Measurements from ENCODE around the gene ZNF471. TPM values are rescaled to one million over a fixed set of nuclear protein-coding genes. Genes with fewer than 3 reads are reported as not detected.

The ZNF471 gene
- 5.2 TPM for total RNA-seq
- long read RNA-seq, full-length matches to known transcripts, result 2 of 2 reads
- long read RNA-seq, partial matches to known transcripts, result 0 of 2 reads
- long read RNA-seq, other reads (novel, unspliced or antisense), result 0 of 2 reads

DNA sequence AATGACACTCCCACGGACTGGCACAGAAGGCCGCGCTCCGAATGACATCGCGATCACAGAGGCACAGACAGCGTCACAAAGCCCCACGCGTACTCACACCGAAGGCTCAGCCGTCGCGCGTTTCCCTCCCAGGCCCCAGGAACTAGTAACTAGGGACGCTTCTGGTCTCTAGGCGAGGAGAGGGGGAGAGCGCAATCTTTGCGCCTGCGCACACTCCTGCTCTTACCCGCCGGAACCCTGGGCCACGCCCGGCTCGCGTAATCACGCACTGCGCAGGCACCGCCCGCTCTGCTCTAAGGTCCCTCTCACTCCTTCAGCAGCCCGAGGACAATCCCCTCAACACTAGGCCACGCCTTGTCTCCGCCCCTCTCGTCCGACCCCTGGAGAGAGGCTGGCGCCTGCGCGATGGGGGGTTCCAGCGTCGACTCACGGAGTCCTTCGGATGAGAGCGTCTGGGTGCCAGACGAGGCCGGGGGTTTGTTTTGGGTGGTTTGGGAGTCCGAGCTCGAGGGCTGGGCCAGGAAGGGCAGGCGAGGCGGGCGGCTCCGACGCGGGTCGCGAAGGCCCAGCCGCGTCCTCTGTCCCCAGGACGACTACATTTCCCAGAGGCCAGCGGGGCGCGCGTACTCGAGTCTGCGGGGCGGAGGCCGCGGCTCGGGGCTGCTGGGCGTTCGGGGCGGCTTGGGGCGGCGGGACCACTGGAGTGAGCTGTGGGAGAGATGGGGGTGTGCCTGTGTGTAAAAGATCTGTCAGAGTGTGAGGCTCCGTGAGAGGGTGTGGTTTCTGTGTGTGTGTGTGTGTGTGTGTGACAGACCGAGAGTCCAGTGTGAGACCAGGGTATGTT, at the start of gene ZNF471:
TSS of gene ZNF471 (plus strand) at position 410 of the 844 bp plus-strand sequence. CDS start 3,717 bp downstream, outside the sequence.
- intact Hi-C loops (cut with DNase I), result loop anchor here (2.0 kb wide), 1 partner anchor 31 kb away; the partner anchor contains the start of gene ZFP28
- ATAC-seq, result peak; percentile 100
- DNase-seq (ENCODE audit: missing footprints), result peak; percentile 99

DNA sequence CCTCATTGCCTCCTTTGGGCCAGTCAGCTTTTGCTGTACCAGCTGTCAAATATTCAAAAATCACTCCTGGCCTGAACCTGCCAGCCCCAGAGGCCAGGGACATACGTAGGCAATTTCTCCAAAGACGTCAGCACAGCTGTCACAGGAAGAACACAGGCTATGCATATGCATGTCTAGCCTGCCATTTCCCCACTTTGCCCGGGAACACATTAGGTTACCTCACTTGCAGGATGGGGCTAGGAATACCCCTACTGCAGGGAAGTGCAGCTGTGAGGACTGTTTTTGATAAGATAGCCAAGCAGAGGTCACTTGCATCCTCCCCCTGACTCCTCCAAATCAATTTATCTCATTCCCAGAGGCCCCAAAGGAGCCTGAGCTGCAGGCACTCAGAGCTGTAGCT, 33.3 kb upstream of the ZNF471 start:
- ATAC-seq (no peak), DNase-seq (ENCODE audit: missing footprints) (no peak)
- intact Hi-C loops (cut with DNase I), result no loop called here

DNA sequence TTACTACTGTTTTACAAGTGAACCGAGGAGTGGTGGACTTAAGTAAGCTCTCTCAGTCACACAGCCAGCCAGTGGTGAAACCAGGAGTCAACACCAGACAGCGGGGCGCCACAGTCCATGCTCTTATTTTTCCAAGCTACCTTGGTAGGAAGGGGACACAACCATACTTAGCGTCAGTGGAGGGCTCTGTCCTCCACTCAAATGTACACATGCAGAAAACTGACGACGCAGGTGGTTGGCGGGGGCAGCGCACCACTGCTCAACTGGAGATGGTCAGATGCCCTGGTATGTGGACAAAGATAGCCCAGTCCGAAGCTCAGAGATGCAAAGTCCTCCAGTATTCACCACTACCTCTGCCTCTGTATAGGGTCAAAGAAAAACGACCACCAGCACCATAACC, 31.6 kb upstream of the ZNF471 start:
- ATAC-seq (no peak), DNase-seq (ENCODE audit: missing footprints) (no peak)
- intact Hi-C loops (cut with DNase I), result loop anchor here (5.0 kb wide), 1 partner anchor 74 kb away; the partner anchor contains the start of gene ZNF583

DNA sequence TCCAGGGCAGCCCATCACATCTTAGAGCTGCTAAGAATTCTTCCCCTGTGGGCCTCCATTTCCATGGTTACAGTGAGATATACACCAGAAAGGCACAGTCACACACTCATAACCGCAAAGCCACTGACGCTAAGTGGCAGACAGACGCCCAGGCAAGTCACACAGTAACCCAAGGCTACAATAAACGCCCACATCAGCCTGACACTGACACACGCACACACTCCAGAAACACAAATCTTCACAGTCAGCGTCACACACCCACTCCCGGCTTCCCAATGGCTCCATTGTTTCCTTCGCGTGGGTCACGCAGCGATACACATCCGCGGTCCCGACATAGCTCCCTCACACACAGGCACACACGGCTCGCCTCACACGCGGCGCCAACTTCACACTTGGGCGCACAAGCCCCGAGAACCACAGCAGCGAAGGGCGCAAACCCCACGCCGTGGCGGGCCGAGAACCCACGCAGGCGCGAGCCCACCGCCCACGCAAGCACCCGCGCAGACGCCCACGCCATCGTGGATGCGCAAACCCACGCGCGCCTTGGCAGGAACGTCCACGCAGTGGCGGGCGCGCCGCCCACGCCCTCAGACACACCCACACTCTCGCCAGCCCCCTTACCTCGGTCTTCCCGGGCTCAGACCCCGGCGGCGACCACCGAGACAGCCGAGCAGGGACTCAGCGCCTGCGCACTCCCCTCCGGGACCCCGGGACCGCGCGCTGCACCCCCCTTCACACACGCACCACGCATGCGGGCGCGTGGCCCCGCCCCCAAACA, 30.8 kb upstream of the ZNF471 start, which contains the start of gene ZNF667:
TSS of gene ZNF667 (minus strand) at position 695 of the 778 bp plus-strand sequence. CDS start 14,975 bp downstream, outside the sequence.
- intact Hi-C loops (cut with DNase I), result loop anchor here (5.0 kb wide), 1 partner anchor 75 kb away; the partner anchor contains the start of gene ZNF583
- ATAC-seq (no peak), DNase-seq (ENCODE audit: missing footprints) (peak; percentile 68)

DNA sequence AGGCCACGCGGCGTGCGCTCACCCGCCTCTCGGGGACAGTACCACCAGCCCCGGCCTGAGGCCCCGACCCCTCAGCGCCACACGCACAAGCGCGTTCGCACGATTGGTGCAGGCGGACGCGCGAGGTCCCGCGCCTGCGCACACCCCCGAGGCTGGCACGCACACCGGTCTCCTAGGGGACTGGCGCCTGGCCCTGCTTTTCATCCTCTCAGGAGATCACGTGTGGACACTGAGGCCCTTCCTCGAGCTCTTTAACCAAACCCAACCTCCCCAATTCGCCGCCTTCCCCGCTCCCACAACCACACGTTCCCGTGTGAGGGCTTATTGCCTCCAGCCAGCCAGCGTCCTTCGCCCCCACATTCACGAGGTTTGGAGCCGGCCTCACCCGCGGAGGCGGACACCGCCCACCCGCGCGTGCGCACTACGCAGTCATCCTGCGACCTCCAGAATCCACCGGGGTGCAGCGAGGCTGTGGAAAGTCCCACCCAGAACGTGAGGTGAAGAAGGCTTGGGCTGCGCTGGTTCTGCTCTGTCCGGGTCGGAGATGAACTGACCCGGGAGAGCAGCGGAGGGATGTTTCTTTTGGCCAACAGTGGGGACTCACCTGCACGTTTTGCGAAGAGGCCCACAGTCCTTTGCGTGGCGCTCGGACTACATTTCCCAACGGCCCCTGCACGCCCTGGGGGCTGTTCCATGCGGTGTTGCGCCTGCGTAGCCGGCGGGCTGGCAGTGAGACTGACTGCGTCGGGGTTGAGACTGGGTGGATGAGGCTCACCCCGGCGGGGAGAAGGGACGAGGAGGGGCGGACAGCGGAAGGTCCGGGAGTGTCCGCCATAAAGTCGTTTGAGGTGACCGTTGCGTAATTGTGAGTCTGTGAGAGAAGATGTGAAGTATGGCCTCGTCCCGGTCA, 30.0 kb upstream of the ZNF471 start:
- ATAC-seq, result peak; percentile 97
- peak; percentile 94 for DNase-seq (ENCODE audit: missing footprints)
- intact Hi-C loops (cut with DNase I), result loop anchor here (5.0 kb wide), 1 partner anchor 75 kb away; the partner anchor contains the start of gene ZNF583

DNA sequence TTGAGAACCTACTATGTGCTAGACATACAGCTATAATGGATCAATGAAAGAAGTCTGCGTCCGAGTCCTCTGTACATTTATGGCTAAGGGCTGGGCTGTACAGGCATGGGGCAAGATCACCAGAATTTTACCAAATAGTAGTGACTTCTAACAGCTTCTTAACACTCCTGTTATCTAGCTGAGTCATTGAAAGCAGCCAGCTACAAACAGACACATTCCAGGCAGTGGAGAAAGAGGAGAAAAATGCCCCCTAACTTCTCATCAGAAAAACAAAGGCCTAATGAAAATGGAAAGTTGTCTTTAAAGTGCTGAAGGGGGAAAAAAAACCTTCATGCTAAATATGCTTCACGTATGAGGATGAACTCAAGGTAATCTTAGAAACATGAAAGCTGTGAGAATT, 16.3 kb upstream of the ZNF471 start:
- intact Hi-C loops (cut with DNase I), result no loop called here
- DNase-seq (ENCODE audit: missing footprints), result no peak
- no peak for ATAC-seq

DNA sequence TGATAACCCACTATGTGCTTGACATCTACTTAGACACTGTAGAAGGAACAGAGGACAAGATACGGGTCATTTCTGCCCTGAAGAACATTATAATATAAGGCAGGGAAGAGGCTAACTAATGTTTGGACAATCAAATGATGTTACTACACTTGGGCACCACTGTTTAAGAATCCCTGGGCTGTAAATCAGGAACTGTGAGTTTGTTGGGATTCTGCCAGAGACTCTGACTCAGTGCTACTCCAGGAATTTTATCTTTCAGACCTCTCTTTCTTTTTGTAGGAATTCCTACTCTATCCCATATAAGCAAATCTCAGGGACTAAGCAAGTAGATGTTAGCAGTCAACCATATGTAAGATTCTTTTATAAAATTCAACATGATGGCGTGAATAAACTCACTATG, 3.1 kb upstream of the ZNF471 start:
- DNase-seq (ENCODE audit: missing footprints) (no peak), ATAC-seq (no peak)
- intact Hi-C loops (cut with DNase I), result no loop called here

DNA sequence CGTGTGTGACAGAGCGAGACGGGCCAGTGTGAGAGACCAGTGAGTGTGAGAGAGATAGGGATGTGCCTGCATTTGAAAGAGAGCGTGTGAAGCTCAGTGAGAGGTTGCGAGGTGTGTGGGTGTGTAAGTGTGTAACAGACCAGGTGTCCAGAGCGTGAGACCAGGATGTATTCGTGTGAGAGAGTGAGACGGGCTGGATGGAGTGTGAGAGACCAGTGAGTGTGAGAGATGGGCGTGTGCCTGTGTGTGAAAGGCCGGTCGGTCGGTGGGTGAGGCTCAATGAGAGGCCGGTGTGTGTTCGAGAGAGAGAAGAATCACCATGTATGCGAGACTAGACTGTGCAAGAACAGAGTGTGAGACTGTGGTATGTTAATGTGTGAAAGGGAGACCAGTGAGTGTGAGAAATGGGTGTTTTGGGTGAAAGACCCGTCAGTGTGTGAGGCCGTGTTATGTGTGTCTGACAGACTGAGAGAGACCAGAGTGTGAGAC, 679 bp downstream of the ZNF471 start:
- DNase-seq (ENCODE audit: missing footprints) (no peak), ATAC-seq (no peak)
- intact Hi-C loops (cut with DNase I), result loop anchor here (2.0 kb wide), 1 partner anchor 30 kb away; the partner anchor contains the start of gene ZFP28

DNA sequence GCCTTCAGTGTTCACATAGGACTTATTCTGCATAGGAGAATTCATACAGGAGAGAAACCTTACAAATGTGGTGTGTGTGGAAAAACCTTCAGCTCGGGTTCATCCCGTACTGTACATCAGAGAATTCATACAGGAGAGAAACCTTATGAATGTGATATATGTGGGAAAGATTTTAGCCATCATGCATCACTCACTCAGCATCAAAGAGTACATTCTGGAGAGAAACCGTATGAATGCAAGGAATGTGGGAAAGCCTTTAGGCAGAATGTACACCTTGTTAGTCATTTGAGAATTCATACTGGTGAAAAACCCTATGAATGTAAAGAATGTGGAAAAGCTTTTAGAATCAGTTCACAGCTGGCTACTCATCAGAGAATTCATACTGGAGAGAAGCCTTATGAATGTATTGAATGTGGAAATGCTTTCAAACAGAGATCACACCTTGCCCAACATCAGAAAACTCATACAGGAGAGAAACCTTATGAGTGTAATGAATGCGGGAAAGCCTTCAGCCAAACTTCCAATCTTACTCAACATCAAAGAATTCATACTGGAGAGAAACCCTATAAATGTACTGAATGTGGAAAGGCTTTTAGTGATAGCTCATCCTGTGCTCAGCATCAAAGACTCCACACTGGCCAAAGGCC, 17.7 kb downstream of the ZNF471 start:
- intact Hi-C loops (cut with DNase I), result no loop called here
- ATAC-seq (no peak), DNase-seq (ENCODE audit: missing footprints) (no peak)

DNA sequence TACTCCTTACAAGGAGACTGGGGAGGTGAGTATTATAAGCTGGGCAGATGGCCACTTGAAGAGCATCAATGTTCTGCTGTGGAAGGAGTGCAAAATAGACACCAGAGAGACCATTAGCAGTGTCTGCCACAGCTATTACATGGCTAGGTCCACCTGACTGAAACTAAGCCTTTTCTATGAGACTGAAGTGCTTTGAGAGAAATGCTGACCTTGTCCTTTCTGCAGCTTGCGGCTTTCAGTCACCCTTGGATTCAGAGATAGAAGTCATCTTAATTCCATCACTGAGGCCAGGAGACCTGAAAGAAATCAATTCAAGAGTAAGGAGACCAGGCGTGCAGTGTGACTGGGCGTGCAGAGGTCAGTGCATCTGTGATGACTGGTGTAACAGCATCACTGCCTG, 29.8 kb downstream of the ZNF471 start:
- ATAC-seq, result no peak
- DNase-seq (ENCODE audit: missing footprints), result no peak
- intact Hi-C loops (cut with DNase I), result loop anchor here (10.0 kb wide), 1 partner anchor 133 kb away; the partner anchor contains the start of gene ZNF583

DNA sequence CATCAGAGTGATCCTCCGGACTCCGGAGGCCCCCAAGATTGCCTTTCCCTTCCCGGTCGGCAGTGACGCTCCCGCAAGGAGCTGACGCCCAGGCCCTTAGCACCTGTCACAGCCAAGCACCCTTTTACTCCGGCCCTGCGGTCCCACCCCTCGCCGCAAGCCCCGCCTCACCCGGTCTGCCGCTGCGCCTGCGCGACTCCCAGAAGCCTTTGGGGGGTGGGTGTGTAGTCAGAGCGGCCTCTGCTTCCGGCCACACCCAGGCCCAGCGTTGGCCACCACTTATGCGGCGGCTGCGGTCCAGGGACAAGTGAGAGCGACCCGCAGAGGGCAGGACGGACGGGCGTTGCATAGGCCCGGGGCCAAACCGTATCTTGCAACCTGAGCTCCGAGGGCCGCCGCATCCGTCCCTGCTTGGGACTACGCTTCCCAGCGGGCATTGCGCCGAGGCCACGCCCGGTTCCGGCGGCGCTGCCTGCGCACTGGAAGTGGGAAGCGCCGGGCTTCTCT, 30.7 kb downstream of the ZNF471 start:
- ATAC-seq, result peak; percentile 98
- intact Hi-C loops (cut with DNase I), result loop anchor here (2.0 to 10.0 kb wide), 3 partner anchors 28 to 134 kb away; partner anchors contain the start of genes ZNF470 and ZNF583

DNA sequence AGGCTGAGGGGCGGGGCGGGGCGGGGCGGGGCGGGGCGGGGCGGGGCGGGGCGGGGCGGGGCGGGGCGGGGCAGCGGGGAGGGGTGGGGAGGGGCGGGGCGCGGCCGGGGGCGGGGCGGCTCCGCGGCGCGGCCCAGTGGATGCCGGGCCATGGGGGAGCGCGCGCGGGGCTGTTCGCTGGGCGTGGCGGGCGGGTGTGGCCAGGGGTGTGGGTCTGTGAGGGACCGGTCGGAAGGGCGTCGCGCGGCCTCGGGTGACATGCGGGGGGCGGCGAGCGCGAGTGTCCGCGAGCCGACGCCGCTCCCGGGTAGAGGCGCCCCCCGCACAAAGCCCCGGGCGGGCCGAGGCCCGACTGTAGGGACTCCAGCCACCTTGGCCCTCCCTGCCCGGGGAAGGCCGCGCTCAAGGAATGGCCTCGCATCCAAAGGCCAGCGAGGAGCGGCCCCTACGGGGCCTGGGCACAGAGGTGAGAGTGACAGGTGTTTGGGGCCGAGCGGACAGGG, 31.2 kb downstream of the ZNF471 start, which contains the start of gene ZFP28:
TSS of gene ZFP28 (plus strand) at position 188 of the 503 bp plus-strand sequence. CDS start at position 259, 71 bp downstream.
- intact Hi-C loops (cut with DNase I), result loop anchor here (2.0 to 10.0 kb wide), 3 partner anchors 28 to 134 kb away; partner anchors contain the start of genes ZNF470 and ZNF583
- peak; percentile 90 for DNase-seq (ENCODE audit: missing footprints)
- peak; percentile 87 for ATAC-seq

More for the DNA sequence above, 30.7 kb downstream of the ZNF471 start:
- DNase-seq (ENCODE audit: missing footprints), result peak; percentile 94

DNA sequence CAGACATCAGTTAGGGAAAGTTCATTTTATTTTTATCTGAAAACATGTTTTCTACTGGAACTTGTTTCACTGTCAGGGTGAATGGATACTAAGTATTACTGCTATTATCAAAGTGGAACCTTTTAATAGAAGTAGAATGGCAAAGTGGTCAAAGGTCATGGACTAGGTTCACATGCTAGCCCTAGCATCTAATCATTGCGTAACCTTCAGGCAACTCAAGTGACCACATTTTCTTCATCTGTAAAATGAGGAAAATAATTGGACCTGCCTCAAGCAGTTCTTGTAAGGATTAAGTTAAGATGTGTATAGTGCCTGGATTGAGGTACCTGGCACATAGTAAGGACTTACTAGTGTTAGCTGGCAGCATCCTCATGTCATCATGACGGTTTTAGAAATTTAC, 36.1 kb downstream of the ZNF471 start:
- intact Hi-C loops (cut with DNase I), result no loop called here
- no peak for ATAC-seq
- no peak for DNase-seq (ENCODE audit: missing footprints)

DNA sequence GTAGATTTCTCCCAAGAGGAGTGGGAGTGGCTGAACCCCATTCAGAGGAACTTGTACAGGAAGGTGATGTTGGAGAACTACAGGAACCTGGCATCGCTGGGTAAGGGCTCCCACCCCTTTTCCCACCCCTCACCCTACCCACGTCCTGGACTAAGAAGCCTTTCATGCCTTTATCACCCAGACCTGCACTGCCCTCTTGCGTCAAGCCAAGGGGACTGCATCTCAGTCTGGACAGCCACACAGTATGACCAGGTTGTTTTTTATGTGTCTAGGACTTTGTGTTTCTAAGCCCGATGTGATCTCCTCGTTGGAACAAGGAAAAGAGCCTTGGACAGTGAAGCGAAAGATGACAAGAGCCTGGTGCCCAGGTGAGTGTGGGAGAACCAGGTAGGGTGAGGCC, 39.9 kb downstream of the ZNF471 start:
- ATAC-seq (no peak), DNase-seq (ENCODE audit: missing footprints) (no peak)
- intact Hi-C loops (cut with DNase I), result no loop called here

DNA sequence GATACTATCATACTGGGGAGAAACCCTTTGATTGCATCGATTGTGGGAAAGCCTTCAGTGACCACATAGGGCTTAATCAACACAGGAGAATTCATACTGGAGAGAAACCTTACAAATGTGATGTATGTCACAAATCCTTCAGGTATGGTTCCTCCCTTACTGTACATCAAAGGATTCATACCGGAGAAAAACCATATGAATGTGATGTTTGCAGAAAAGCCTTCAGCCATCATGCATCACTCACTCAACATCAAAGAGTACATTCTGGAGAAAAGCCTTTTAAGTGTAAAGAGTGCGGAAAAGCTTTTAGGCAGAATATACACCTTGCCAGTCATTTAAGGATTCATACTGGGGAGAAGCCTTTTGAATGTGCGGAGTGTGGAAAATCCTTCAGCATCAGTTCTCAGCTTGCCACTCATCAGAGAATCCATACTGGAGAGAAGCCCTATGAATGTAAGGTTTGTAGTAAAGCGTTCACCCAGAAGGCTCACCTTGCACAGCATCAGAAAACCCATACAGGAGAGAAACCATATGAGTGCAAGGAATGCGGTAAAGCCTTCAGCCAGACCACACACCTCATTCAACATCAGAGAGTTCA, 46.7 kb downstream of the ZNF471 start:
- intact Hi-C loops (cut with DNase I), result no loop called here
- no peak for DNase-seq (ENCODE audit: missing footprints)
- ATAC-seq, result no peak

DNA sequence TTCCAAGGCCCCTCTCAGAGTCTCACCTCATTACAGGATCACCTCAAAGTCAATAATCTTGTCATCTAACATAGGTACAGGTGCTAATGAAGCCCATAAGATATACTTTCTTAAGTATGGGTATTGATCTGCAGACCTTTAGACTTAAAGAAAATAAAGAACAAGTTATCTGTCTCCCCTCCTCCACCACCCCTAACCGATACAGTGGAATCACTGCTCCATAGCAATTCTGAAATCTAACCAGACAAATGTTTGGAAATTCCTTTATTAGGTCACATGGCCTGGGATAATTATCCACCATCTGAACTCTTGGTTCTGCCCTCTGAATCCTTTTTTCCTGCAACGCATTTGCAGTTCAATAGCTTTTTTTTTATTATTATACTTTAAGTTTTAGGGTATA, 55.1 kb downstream of the ZNF471 start:
- intact Hi-C loops (cut with DNase I), result loop anchor here (10.0 kb wide), 1 partner anchor 158 kb away; the partner anchor contains the start of gene ZNF583
- ATAC-seq (no peak), DNase-seq (ENCODE audit: missing footprints) (no peak)
